ENCODE measurements around the gene SMTNL2.

Gene SMTNL2

DNA sequence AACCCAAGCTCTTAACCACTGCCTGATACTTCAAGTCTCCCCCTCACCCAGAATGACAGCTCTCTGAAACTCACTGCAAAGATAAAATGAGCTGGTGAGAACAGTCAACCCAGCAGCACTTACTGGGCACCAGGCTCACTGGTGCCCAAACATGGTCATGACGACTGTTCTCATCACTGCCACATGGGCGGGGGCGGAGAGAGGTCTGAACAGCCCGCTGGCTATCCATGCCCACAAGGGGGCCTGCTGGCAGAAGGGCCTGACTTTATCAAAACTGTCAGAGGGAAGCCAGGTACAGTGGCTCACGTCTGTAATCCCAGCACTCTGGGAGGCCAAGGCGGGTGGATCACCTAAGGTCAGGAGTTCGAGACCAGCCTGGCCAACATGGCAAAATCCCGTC, 33.2 kb upstream of the SMTNL2 start:
- H3K4me3 Mint-ChIP-seq = no peak overlapping the region
- peaks cover 27% of the 10 kb centered on the region for H3K4me1 Mint-ChIP-seq (ENCODE audit: low read depth)
- peaks cover 91% of the 10 kb centered on the region for H3K36me3 Mint-ChIP-seq (ENCODE audit: low read depth)
- no peak overlapping the region for H3K27ac Mint-ChIP-seq
- H3K9me3 Mint-ChIP-seq = no peaks in the 10 kb centered on the region
- intact Hi-C loops (cut with micrococcal nuclease) = no loop called here
- no peaks in the 10 kb centered on the region for H3K27me3 Mint-ChIP-seq

DNA sequence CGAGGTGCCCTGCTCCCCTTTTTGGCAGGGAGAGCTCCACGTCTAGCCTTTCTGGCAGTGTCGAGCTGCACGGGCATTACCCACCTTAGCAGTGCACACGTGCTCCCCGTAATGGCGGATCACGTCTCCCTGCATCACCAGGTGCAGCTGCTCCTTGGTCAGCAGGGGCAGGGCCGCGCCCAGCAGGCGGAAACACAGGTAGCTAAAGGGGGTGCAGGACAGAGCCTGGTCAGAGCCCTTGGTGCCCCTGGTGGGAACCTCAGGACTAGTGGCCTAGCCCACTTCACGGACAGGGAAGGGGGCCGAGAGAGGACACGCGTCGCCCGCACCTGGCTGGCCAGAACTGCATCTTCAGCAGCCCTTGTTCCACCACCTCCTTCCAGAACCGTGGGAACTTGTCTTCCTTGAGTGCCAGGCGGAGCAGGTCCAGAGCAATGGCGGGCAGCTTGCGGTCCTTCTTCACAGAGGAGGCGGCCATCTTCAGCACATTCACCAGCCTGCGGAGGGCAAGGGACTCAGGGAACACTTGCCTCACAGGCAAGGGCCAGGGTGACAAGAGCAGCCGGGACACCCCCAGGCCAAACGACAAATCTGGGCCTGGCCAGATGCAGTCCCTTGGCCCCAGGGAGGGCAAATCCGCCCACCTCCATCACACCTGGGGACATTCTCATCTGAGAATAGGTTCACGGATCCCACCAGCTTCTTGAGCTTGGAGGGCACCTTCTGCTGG, 32.4 kb upstream of the SMTNL2 start:
- intact Hi-C loops (cut with micrococcal nuclease) = no loop called here
- Mint-ChIP-seq H3K9me3 (no peaks in the 10 kb centered on the region), H3K36me3 (ENCODE audit: low read depth) (peaks cover 83% of the 10 kb centered on the region), H3K27me3 (no peaks in the 10 kb centered on the region), H3K4me1 (ENCODE audit: low read depth) (peaks cover 31% of the 10 kb centered on the region), H3K27ac (no peak overlapping the region), H3K4me3 (no peak overlapping the region)

DNA sequence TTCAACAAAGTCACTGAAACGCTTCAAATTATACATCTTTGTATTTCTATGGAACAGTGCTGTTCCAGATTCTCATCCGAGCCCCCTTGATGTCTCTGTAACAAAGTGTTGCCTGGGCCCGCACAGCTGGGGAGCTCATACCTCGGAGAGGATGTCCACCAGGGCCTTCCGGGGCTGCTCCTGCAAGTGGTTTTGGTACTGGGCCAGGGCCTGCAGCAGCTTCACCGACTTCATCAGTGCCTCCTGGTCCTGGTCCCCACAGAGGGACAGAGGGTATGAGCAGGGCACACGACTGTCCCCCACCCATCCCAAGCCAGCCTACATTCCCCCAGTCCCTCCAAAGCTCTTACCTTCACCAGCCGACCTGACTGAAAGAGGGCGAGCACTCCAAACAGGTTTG, 30.7 kb upstream of the SMTNL2 start:
- Mint-ChIP-seq H3K9me3 (no peaks in the 10 kb centered on the region), H3K27ac (no peak overlapping the region), H3K36me3 (ENCODE audit: low read depth) (peaks cover 66% of the 10 kb centered on the region), H3K27me3 (no peaks in the 10 kb centered on the region), H3K4me1 (ENCODE audit: low read depth) (peaks cover 31% of the 10 kb centered on the region), H3K4me3 (no peak overlapping the region)
- intact Hi-C loops (cut with micrococcal nuclease) = no loop called here

GRCh38 chr17:4554441-4554996, 29.8 kb upstream of the SMTNL2 start:
- peak overlapping the region; percentile 98 for H3K27ac Mint-ChIP-seq
- peak overlapping the region; percentile 88 for H3K4me3 Mint-ChIP-seq
- no peaks in the 10 kb centered on the region for H3K27me3 Mint-ChIP-seq
- no peaks in the 10 kb centered on the region for H3K9me3 Mint-ChIP-seq
- peaks cover 31% of the 10 kb centered on the region for H3K4me1 Mint-ChIP-seq (ENCODE audit: low read depth)
- intact Hi-C loops (cut with micrococcal nuclease) = no loop called here
- H3K36me3 Mint-ChIP-seq (ENCODE audit: low read depth) = peaks cover 57% of the 10 kb centered on the region

GRCh38 chr17:4554997-4555799, 29.1 kb upstream of the SMTNL2 start, which contains the start of gene MYBBP1A:
Gene MYBBP1A (minus strand): TSS chr17:4555384. CDS start chr17:4555324, 60 bp downstream.
- H3K27me3 Mint-ChIP-seq = no peaks in the 10 kb centered on the region
- peak within 1 kb of the TSS; percentile 88 for H3K4me3 Mint-ChIP-seq
- peak within 1 kb of the TSS; percentile 98 for H3K27ac Mint-ChIP-seq
- peaks cover 50% of the 10 kb centered on the region for H3K36me3 Mint-ChIP-seq (ENCODE audit: low read depth)
- H3K4me1 Mint-ChIP-seq (ENCODE audit: low read depth) = peaks cover 31% of the 10 kb centered on the region
- no peaks in the 10 kb centered on the region for H3K9me3 Mint-ChIP-seq
- intact Hi-C loops (cut with micrococcal nuclease) = no loop called here

DNA sequence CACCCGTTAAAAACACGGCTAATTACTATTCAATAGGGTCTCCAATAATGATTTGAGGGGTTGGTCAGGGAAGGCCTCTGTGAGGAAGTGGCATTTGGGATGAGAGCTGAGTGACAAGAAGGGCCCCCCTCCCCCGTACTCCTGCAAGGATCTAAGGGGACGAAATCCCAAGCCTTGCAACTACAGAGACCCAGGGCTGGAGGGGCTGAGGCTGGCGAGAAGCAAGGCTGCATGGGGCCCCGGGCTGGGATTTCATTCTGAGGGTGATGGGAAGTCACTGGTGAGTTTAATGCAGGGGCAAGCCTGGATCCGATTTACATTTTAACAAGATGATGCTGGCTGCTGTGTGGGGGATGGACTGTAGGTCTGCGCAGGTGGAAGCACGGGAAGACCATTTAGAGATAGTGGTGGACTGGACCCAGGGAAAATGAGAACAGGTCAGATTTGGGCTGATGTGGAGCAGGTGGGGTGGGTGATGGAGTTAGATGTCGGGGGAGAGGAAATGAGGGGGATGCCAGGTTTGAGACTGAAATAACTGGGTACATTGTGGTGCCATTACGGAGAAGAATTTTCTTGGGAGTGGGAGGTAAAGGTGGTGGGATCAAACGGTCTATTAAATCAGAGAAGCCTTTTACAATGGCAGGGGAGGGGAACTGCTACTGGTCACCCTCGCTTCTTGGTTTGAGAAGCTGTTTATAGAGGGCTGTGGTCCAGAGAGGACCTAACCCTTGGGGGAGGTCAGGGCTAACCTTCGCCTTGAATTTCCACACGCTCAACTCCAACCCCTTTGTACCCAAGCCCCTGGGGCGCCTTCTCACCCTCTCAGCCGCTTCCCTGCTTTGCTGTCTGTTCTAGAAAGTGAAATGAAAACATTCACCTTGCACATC, 28.2 kb upstream of the SMTNL2 start:
- Mint-ChIP-seq H3K27ac (peak overlapping the region; percentile 98), H3K4me1 (ENCODE audit: low read depth) (peaks cover 31% of the 10 kb centered on the region), H3K27me3 (no peaks in the 10 kb centered on the region), H3K4me3 (peak overlapping the region; percentile 88), H3K9me3 (no peaks in the 10 kb centered on the region), H3K36me3 (ENCODE audit: low read depth) (peaks cover 41% of the 10 kb centered on the region)
- intact Hi-C loops (cut with micrococcal nuclease) = no loop called here

DNA sequence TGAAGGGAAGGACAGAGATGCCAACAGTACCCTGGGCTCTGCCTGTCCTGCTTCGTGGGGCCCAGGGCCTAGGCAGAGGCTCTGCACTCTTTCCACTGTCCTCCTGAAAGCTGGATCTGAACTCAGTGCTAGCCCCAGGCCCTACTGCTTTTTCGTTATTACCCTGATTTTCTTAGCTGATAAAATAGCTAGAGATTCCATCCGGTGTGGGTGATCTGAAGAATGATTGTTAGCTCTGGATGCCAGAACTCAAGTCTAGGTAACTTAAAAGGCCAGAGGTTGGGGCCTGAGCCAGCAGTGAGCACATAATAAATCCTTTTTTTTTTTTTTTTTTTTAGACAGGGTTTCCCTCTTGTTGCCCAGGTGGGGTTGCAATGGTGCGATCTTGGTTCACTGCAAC, 27.3 kb upstream of the SMTNL2 start:
- H3K27ac Mint-ChIP-seq = no peak overlapping the region
- no peaks in the 10 kb centered on the region for H3K9me3 Mint-ChIP-seq
- peaks cover 39% of the 10 kb centered on the region for H3K4me1 Mint-ChIP-seq (ENCODE audit: low read depth)
- intact Hi-C loops (cut with micrococcal nuclease) = no loop called here
- H3K36me3 Mint-ChIP-seq (ENCODE audit: low read depth) = peaks cover 32% of the 10 kb centered on the region
- H3K4me3 Mint-ChIP-seq = no peak overlapping the region
- peaks cover 4% of the 10 kb centered on the region for H3K27me3 Mint-ChIP-seq

DNA sequence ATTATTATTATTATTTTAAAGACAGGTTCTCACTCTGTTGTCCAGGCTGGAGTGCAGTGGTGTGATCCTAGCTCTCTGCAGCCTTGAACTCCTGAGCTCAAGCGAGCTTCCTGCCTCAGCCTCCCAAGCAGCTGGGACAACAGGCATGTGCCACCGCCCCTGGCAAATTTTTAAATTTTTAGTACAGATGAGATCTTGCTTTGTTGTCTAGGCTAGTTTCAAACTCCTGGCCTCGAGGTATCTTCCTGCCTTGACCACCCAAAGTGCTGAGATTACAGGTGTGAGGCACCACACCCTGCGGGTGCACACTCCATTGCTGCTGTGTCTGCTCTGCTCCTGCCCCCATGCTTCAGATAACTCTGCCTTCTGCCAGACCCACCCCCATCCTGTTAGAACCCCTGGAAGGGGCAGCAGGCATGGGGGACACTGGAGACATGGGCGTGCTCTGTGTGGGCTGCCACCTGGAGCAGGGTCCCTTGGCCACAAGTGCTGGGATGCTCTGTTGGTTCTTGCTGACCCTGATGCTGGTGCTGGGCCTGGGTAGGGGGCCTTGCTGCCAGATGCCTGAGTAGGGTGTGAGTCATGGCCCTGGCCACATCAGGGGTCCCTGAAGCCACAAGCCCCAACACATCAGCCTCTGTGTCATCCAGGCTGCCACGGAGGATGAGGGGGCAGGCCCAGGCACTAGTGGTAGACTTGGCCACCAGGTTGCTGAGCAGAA, 26.5 kb upstream of the SMTNL2 start:
- no peaks in the 10 kb centered on the region for H3K9me3 Mint-ChIP-seq
- H3K36me3 Mint-ChIP-seq (ENCODE audit: low read depth) = peaks cover 25% of the 10 kb centered on the region
- intact Hi-C loops (cut with micrococcal nuclease) = no loop called here
- H3K4me1 Mint-ChIP-seq (ENCODE audit: low read depth) = peaks cover 47% of the 10 kb centered on the region
- H3K27me3 Mint-ChIP-seq = peaks cover 5% of the 10 kb centered on the region
- H3K27ac Mint-ChIP-seq = no peak overlapping the region
- no peak overlapping the region for H3K4me3 Mint-ChIP-seq

GRCh38 chr17:4558347-4558971, 25.9 kb upstream of the SMTNL2 start:
- peaks cover 47% of the 10 kb centered on the region for H3K4me1 Mint-ChIP-seq (ENCODE audit: low read depth)
- intact Hi-C loops (cut with micrococcal nuclease) = no loop called here

DNA sequence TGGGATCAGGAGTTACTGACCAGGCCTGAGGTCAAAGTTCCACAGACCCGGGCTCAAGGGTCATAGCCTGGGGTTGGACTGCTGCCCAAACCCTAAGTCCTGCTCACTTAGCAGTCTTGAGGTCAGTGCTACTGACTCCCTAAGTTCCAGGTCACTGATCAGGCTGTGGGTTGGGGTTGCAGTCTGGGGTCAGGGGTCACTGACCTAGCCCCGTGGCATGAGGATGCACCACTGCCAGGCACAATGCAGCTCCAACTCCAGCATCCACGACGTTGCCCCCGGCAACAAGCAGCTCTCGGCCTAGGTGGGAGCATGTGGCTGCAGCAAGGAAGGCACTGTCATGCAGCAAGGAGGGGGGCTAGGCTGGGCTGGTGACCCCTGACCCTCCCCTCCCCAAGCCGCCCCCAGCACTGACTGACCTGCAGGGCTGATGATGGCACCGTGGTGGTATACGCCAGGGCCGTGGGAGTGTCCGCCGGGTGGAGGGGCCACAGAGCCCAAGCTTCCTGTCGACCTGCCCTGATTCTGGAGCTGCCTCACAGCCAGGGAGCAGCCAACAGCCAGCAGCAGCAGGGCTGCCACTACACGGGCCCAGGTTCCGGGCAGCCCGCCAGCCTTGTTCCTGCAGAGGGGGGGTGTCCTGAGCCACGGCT, 25.1 kb upstream of the SMTNL2 start:
- H3K36me3 Mint-ChIP-seq (ENCODE audit: low read depth) = peaks cover 10% of the 10 kb centered on the region
- H3K27ac Mint-ChIP-seq = no peak overlapping the region
- no peak overlapping the region for H3K4me3 Mint-ChIP-seq
- peaks cover 9% of the 10 kb centered on the region for H3K27me3 Mint-ChIP-seq
- H3K4me1 Mint-ChIP-seq (ENCODE audit: low read depth) = peaks cover 39% of the 10 kb centered on the region
- no peaks in the 10 kb centered on the region for H3K9me3 Mint-ChIP-seq
- intact Hi-C loops (cut with micrococcal nuclease) = no loop called here

More at GRCh38 chr17:4558347-4558971, 25.9 kb upstream of the SMTNL2 start:
- Mint-ChIP-seq H3K9me3 (no peaks in the 10 kb centered on the region), H3K4me3 (no peak overlapping the region), H3K36me3 (ENCODE audit: low read depth) (peaks cover 18% of the 10 kb centered on the region), H3K27ac (no peak overlapping the region), H3K27me3 (peaks cover 9% of the 10 kb centered on the region)

DNA sequence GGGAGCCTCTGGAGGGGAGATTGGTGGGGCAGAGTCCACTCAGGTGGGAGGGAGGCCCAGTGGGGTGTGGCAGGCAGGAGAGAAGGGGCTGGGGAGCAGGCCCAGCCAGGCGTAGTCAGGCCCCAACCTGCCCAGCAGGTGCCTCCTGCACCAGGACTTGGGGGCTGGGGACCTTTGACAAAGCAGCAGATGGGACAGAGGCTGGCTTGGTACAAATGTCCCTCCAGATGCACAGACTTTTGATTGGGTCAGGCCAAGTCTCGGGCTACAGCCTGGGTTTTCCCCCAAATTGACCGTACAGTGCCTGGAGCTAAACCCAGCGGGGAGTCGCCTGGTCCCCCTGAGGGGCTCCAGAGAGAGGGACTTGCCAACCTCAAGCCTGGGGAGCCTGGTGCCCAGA, 24.4 kb upstream of the SMTNL2 start:
- intact Hi-C loops (cut with micrococcal nuclease) = loop anchor here (10.0 kb wide), 1 partner anchor 135 kb away; no protein-coding TSS in a partner anchor
- H3K36me3 Mint-ChIP-seq (ENCODE audit: low read depth) = peaks cover 5% of the 10 kb centered on the region
- peaks cover 9% of the 10 kb centered on the region for H3K27me3 Mint-ChIP-seq
- H3K9me3 Mint-ChIP-seq = no peaks in the 10 kb centered on the region
- H3K4me3 Mint-ChIP-seq = no peak overlapping the region
- no peak overlapping the region for H3K27ac Mint-ChIP-seq
- H3K4me1 Mint-ChIP-seq (ENCODE audit: low read depth) = peaks cover 32% of the 10 kb centered on the region

- no peaks in the 10 kb centered on the region for H3K9me3 Mint-ChIP-seq
- H3K4me3 Mint-ChIP-seq = no peak within 1 kb of the TSS
- intact Hi-C loops (cut with micrococcal nuclease) = loop anchor here (10.0 kb wide), 1 partner anchor 136 kb away; no protein-coding TSS in a partner anchor
- no peak within 1 kb of the TSS for H3K27ac Mint-ChIP-seq
- peaks cover under 1% of the 10 kb centered on the region for H3K36me3 Mint-ChIP-seq (ENCODE audit: low read depth)
- H3K27me3 Mint-ChIP-seq = peaks cover 9% of the 10 kb centered on the region
- peaks cover 28% of the 10 kb centered on the region for H3K4me1 Mint-ChIP-seq (ENCODE audit: low read depth)
Measured at GRCh38 chr17:4560421-4560820, 23.9 kb upstream of the SMTNL2 start, which contains the start of gene GGT6. Gene GGT6 (minus strand): TSS chr17:4560577. CDS start chr17:4560521, 56 bp downstream.
